ENCODE results near the gene KXD1.

GRCh38 chr19:18521692-18522123, 36.0 kb upstream of the KXD1 start, which contains the start of gene ELL:
- TF ChIP-seq CTCF (conservative IDR thresholded peaks at IDR 0.05 in 1 of 2, IDR thresholded peaks at IDR 0.05 in 1 of 2; ENCODE audit: low read depth in 1 of 2, low read length in 2 of 2) (no peak), EZH2 (IDR thresholded peaks at IDR 0.05; ENCODE audit: low read length, missing control alignments) (no peak)
